Nephron progenitor cell (in vitro differentiated cells): Measurements from ENCODE around the gene PABPN1.
A peak's percentile ranks its signal among the peaks of the same experiment; 100 is the strongest.
"Not testable (repeated sequence)": the region's sequence is repeated elsewhere in the genome, so short reads cannot be mapped to it uniquely, and the experiment has no call there.

Source experiments
- DNase-seq: peaks from one replicate; pipeline ENCODE4 v3.0.0; 2021
- H3K27ac Mint-ChIP-seq: 2 replicates; pipeline ENCODE4 v1.8.0; 2021; ENCODE audit warnings: mild to moderate bottlenecking, moderate library complexity, mixed read lengths
- H3K27me3 Mint-ChIP-seq: 2 replicates; pipeline ENCODE4 v1.8.0; 2021; ENCODE audit warnings: mild to moderate bottlenecking, low read depth, mixed read lengths; ENCODE audit not compliant: poor library complexity
- H3K36me3 Mint-ChIP-seq: 2 replicates; pipeline ENCODE4 v1.8.0; 2021; ENCODE audit warnings: low read depth, mixed read lengths
- H3K4me1 Mint-ChIP-seq: 2 replicates; pipeline ENCODE4 v1.8.0; 2021; ENCODE audit warnings: mixed read lengths
- H3K4me3 Mint-ChIP-seq: 2 replicates; pipeline ENCODE4 v1.8.0; 2021; ENCODE audit warnings: mild to moderate bottlenecking, moderate library complexity, mixed read lengths
- H3K9me3 Mint-ChIP-seq: 2 replicates; pipeline ENCODE4 v1.8.0; 2021; ENCODE audit warnings: mild to moderate bottlenecking, moderate library complexity, mixed read lengths
- CTCF ChIP-seq: fragments of 200-600 bp; sonication (generic); IDR thresholded peaks from 2 replicates; pipeline ENCODE4 v1.5.0; 2021; ENCODE audit warnings: antibody characterized with exemption

PABPN1 gene

GRCh38 chr14:23324993-23325392 lies 3.7 kb downstream of the PABPN1 start:
- no peak for TF ChIP-seq CTCF
- H3K36me3 Mint-ChIP-seq, result peaks cover 43% of the 10 kb centered on the region
- DNase-seq, result no peak
- peaks cover 47% of the 10 kb centered on the region for H3K4me1 Mint-ChIP-seq
- peak overlapping the region; percentile 64 for H3K27ac Mint-ChIP-seq
- H3K4me3 Mint-ChIP-seq, result peak overlapping the region; percentile 36
- no peaks in the 10 kb centered on the region for H3K27me3 Mint-ChIP-seq
- H3K9me3 Mint-ChIP-seq, result no peaks in the 10 kb centered on the region

DNA sequence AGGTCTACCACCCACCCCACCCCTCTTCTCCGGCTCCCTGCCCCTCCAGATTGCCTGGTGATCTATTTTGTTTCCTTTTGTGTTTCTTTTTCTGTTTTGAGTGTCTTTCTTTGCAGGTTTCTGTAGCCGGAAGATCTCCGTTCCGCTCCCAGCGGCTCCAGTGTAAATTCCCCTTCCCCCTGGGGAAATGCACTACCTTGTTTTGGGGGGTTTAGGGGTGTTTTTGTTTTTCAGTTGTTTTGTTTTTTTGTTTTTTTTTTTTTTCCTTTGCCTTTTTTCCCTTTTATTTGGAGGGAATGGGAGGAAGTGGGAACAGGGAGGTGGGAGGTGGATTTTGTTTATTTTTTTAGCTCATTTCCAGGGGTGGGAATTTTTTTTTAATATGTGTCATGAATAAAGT lies 4.5 kb downstream of the PABPN1 start:
- not testable (repeated sequence) for H3K9me3 Mint-ChIP-seq, H3K27me3 Mint-ChIP-seq, H3K4me3 Mint-ChIP-seq, DNase-seq
- peaks cover 35% of the 10 kb centered on the region for H3K36me3 Mint-ChIP-seq
- peak overlapping the region; percentile 18 for H3K27ac Mint-ChIP-seq
- peaks cover 40% of the 10 kb centered on the region for H3K4me1 Mint-ChIP-seq

- DNase-seq, result no peak
- peaks cover 7% of the 10 kb centered on the region for H3K27me3 Mint-ChIP-seq
- H3K36me3 Mint-ChIP-seq, result peaks cover 35% of the 10 kb centered on the region
- no peak overlapping the region for H3K4me3 Mint-ChIP-seq
- H3K4me1 Mint-ChIP-seq, result peaks cover 39% of the 10 kb centered on the region
- no peak for TF ChIP-seq CTCF
- peak overlapping the region; percentile 86 for H3K27ac Mint-ChIP-seq
- H3K9me3 Mint-ChIP-seq, result no peaks in the 10 kb centered on the region
Observed at GRCh38 chr14:23326491-23327332, 5.5 kb downstream of the PABPN1 start.

- peaks cover 9% of the 10 kb centered on the region for H3K27me3 Mint-ChIP-seq
- no peak overlapping the region for H3K27ac Mint-ChIP-seq
Observed at GRCh38 chr14:23327947-23328744, 6.9 kb downstream of the PABPN1 start.

DNA sequence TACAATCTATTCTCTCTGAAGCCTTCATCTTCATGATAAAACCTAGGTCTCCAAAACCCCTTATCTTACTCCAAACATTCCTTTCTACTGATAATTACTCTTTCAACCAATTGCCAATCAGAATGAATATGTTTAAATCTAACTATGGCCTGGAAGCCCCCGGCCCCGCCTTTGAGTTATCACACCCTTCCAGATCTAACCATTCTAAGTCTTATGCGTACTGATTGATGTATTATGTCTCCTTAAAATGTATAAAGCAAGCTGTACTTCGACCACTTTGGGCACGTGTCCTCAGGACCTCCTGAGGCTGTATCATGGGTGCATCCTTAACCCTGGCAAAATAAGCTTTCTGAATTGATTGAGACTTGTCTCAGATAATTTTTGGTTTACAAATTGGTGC lies 14.4 kb downstream of the PABPN1 start:
- H3K4me3 Mint-ChIP-seq, result no peak overlapping the region
- no peak for TF ChIP-seq CTCF
- no peak overlapping the region for H3K27ac Mint-ChIP-seq
- H3K4me1 Mint-ChIP-seq, result no peaks in the 10 kb centered on the region
- H3K36me3 Mint-ChIP-seq, result no peaks in the 10 kb centered on the region
- peaks cover 38% of the 10 kb centered on the region for H3K9me3 Mint-ChIP-seq
- peaks cover 45% of the 10 kb centered on the region for H3K27me3 Mint-ChIP-seq
- DNase-seq, result no peak

More at GRCh38 chr14:23327947-23328744, 6.9 kb downstream of the PABPN1 start:
- H3K4me3 Mint-ChIP-seq, result no peak overlapping the region
- no peaks in the 10 kb centered on the region for H3K9me3 Mint-ChIP-seq
- peaks cover 28% of the 10 kb centered on the region for H3K4me1 Mint-ChIP-seq
- peak; percentile 72 for DNase-seq
- TF ChIP-seq CTCF, result peak; percentile 89
- H3K36me3 Mint-ChIP-seq, result peaks cover 29% of the 10 kb centered on the region

DNA sequence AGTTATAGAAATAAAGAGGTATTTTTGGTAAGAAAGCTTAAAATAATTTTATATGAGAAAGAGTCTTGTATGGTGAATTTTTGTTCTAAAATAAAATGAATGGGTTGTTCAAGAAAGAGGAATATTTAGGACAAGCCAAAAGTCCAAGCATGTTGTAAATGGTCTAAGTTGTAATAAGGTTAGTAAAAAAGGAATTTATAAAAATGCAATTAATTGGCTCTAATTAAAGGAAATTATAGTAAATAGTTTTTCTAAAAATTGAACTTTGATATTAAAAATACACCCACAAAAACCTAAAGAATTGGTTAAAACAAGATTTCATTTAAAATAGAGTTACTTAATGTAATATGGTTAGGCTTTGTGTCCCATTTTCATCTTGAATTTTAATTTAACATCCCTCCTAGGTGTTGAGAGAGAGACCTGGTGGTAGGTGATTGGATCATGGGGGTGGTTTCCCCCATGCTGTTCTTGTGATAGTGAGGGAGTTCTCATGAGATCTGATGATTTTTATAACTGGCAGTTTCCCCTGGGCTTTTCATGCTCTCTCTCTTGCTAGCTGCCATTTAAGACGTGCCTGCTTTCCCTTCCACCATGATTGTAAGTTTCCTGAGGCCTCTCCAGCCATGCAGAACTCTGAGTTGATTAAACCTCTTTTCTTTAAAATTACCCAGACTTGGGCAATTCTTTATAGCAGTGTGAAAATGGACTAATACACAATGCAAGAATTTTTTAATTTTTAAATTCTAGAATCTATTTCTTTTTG lies 18.4 kb downstream of the PABPN1 start:
- H3K36me3 Mint-ChIP-seq, result no peaks in the 10 kb centered on the region
- no peaks in the 10 kb centered on the region for H3K4me1 Mint-ChIP-seq
- TF ChIP-seq CTCF, result no peak
- peaks cover 22% of the 10 kb centered on the region for H3K27me3 Mint-ChIP-seq
- DNase-seq, result no peak
- peaks cover 49% of the 10 kb centered on the region for H3K9me3 Mint-ChIP-seq
- H3K27ac Mint-ChIP-seq, result no peak overlapping the region
- no peak overlapping the region for H3K4me3 Mint-ChIP-seq
